Hair follicle dermal papilla cell (primary cell): ENCODE measurements around the gene CUL9. TPM values are rescaled to one million over a fixed set of nuclear protein-coding genes. Genes with fewer than 3 reads are reported as not detected.

Experiments used
- total RNA-seq: library from RNA; depleted of rRNA; stranded (reverse); fragments of >200 nt; gene quantifications from 2 replicates; pipeline ENCODE4 v1.2.3, GENCODE V29; 2012

The CUL9 gene
- 21.9 and 32.8 TPM in 2 replicates for total RNA-seq

GRCh38 chr6:43181942-43182860 is at the start of gene CUL9:
Gene CUL9 (plus strand): TSS chr6:43182196. CDS start chr6:43184311, 2,115 bp downstream.

GRCh38 chr6:43170931-43171706 is 10.9 kb upstream of the CUL9 start, which contains the start of gene SRF:
Gene SRF (plus strand): TSS chr6:43171269. CDS start chr6:43171657, 388 bp downstream.

GRCh38 chr6:43228951-43229802 is 47.2 kb downstream of the CUL9 start, which contains the start of gene DNPH1:
Gene DNPH1 (minus strand): TSS chr6:43229481. CDS start chr6:43229456, 25 bp downstream.

GRCh38 chr6:43242908-43243663 is 61.1 kb downstream of the CUL9 start, which contains the start of gene TTBK1:
Gene TTBK1 (plus strand): TSS chr6:43243481. CDS start chr6:43246661, 3,180 bp downstream.

Other genes with a start within 250 kb of the CUL9 start
- gene GNMT, start 221.4 kb upstream of the CUL9 start, total RNA-seq, result 0.16 and 0.36 TPM in 2 replicates
- 32.2 and 48.8 TPM in 2 replicates for gene PEX6, start 203.0 kb upstream of the CUL9 start, total RNA-seq
- gene PPP2R5D, start 197.6 kb upstream of the CUL9 start, total RNA-seq, result 36.2 and 41.2 TPM in 2 replicates
- 26.4 and 29.3 TPM in 2 replicates for gene MEA1, start 168.2 kb upstream of the CUL9 start, total RNA-seq
- gene KLHDC3, start 167.9 kb upstream of the CUL9 start, total RNA-seq, result 111 and 112 TPM in 2 replicates
- gene RRP36, start 160.6 kb upstream of the CUL9 start, total RNA-seq, result 75.5 and 82.8 TPM in 2 replicates
- gene CUL7, start 128.3 kb upstream of the CUL9 start, total RNA-seq, result 87.6 and 93.6 TPM in 2 replicates
- gene MRPL2, start 122.8 kb upstream of the CUL9 start, total RNA-seq, result 13.7 and 14.4 TPM in 2 replicates
- gene KLC4, start 122.6 kb upstream of the CUL9 start, total RNA-seq, result 17.2 and 20.1 TPM in 2 replicates
- 361 and 514 TPM in 2 replicates for gene PTK7, start 105.9 kb upstream of the CUL9 start, total RNA-seq
- 59.1 and 64.4 TPM in 2 replicates for gene SRF, start 10.9 kb upstream of the CUL9 start, total RNA-seq
- gene DNPH1, start 47.3 kb downstream of the CUL9 start, total RNA-seq, result 31.8 and 43.1 TPM in 2 replicates
- under 0.01 TPM in 1 of 2 replicates, not detected in the other for gene TTBK1, start 61.3 kb downstream of the CUL9 start, total RNA-seq
- gene SLC22A7, start 116.1 kb downstream of the CUL9 start, total RNA-seq, result not detected in 2 replicates
- not detected in 2 replicates for gene CRIP3, start 126.6 kb downstream of the CUL9 start, total RNA-seq
- gene ZNF318, start 187.5 kb downstream of the CUL9 start, total RNA-seq, result 16.4 and 17.4 TPM in 2 replicates
- gene ABCC10, start 245.3 kb downstream of the CUL9 start, total RNA-seq, result 22.2 and 23.2 TPM in 2 replicates